CD4-positive, alpha-beta T cell (primary cell): Measurements from ENCODE around the gene GPR68. TPM values are rescaled to one million over a fixed set of nuclear protein-coding genes. Genes with fewer than 3 reads are reported as not detected.

Experiments
- ATAC-seq: fragments of 200-7000 bp; cut with Tn5 transposase; one replicate; pipeline ENCODE4 v1.10.0; 2022; ENCODE audit warnings: mild to moderate bottlenecking; ENCODE audit not compliant: poor library complexity
- CTCF ChIA-PET: fragments of 350-600 bp; sonication (Branson Sonifier 250); formaldehyde crosslinking; loops from one replicate; lab custom pipeline; 2021; ENCODE audit warnings: antibody characterized with exemption, inconsistent platforms; lab: Charles Lee
- POLR2A ChIA-PET: fragments of 350-600 bp; sonication (Branson Sonifier 250); formaldehyde crosslinking; loops from one replicate; lab custom pipeline; 2021; ENCODE audit warnings: antibody characterized with exemption, inconsistent platforms; lab: Charles Lee
- DNase-seq, 14 experiments: peaks; one replicate each; pipeline ENCODE4 v3.0.0-alpha.2; 2013 to 2020; ENCODE audit warnings: mixed read lengths in 2 of 14
- H3K27ac ChIP-seq, 2 donors: one replicate each; pipeline versions ENCODE4 v1.5.1 to v1.7.0; 2013; ENCODE audit warnings: low read length in 2 of 2, low read depth in 1 of 2, mild to moderate bottlenecking in 1 of 2
- H3K27me3 ChIP-seq, 2 experiments: 1 replicate in 1 of 2; 2 replicates in 1 of 2; pipeline versions ENCODE4 v1.6.1 to v1.7.0; 2013; ENCODE audit warnings: low read length in 2 of 2, control low read depth in 1 of 2, mild to moderate bottlenecking in 1 of 2, moderate library complexity in 1 of 2; ENCODE audit not compliant: insufficient read depth in 2 of 2, control insufficient read depth in 1 of 2
- H3K36me3 ChIP-seq: one replicate; pipeline ENCODE4 v1.6.1; 2013; ENCODE audit warnings: low read length, control low read depth; ENCODE audit not compliant: insufficient read depth
- H3K4me1 ChIP-seq: one replicate; pipeline ENCODE4 v1.6.1; 2013; ENCODE audit warnings: low read length, control low read depth; ENCODE audit not compliant: insufficient read depth
- H3K4me3 ChIP-seq: one replicate; pipeline ENCODE4 v1.5.1; 2013; ENCODE audit warnings: mild to moderate bottlenecking, low read length, moderate library complexity
- H3K9me3 ChIP-seq, 2 experiments: 1 replicate in 1 of 2; 2 replicates in 1 of 2; pipeline versions ENCODE4 v1.6.1 to v1.7.0; 2013; ENCODE audit warnings: low read length in 2 of 2, mild to moderate bottlenecking in 2 of 2, control low read depth in 1 of 2, moderate library complexity in 1 of 2; ENCODE audit not compliant: control insufficient read depth in 1 of 2, insufficient read depth in 1 of 2
- H3K27ac Mint-ChIP-seq: one replicate; pipeline ENCODE4 v1.8.0; 2020; ENCODE audit warnings: mixed read lengths
- H3K27me3 Mint-ChIP-seq: one replicate; pipeline ENCODE4 v1.8.0; 2021; ENCODE audit warnings: mixed read lengths
- H3K36me3 Mint-ChIP-seq: one replicate; pipeline ENCODE4 v1.8.0; 2021; ENCODE audit warnings: low read depth, mixed read lengths
- H3K4me1 Mint-ChIP-seq: one replicate; pipeline ENCODE4 v1.8.0; 2021; ENCODE audit warnings: low read depth, mixed read lengths
- H3K4me3 Mint-ChIP-seq: one replicate; pipeline ENCODE4 v1.8.0; 2020; ENCODE audit warnings: mild to moderate bottlenecking, mixed read lengths
- H3K9me3 Mint-ChIP-seq: one replicate; pipeline ENCODE4 v1.8.0; 2020; ENCODE audit warnings: mixed read lengths
- CTCF ChIP-seq: fragments of 200-600 bp; IDR thresholded peaks from one replicate; pipeline ENCODE4 v1.8.0; 2022; ENCODE audit warnings: antibody characterized with exemption, mild to moderate bottlenecking
- intact Hi-C, 2 experiments: fragments of 100-400 bp; cut with DNase I in 1 of 2; cut with micrococcal nuclease in 1 of 2; formaldehyde crosslinking; loops; one replicate each; pipeline versions ENCODE4 v1.15.1 to v1.9.0; 2023 to 2025; cut with DNase I, micrococcal nuclease
- total RNA-seq, 174 experiments: library from RNA in 2 of 174; stranded (reverse) in 2 of 174; gene quantifications; one replicate each; pipeline ENCODE4 v1.2.3 and lab custom pipeline; 2021 to 2026

Gene GPR68
- total RNA-seq, 2 experiments from 2014 or later, result 2.8 to 2.9 TPM

DNA sequence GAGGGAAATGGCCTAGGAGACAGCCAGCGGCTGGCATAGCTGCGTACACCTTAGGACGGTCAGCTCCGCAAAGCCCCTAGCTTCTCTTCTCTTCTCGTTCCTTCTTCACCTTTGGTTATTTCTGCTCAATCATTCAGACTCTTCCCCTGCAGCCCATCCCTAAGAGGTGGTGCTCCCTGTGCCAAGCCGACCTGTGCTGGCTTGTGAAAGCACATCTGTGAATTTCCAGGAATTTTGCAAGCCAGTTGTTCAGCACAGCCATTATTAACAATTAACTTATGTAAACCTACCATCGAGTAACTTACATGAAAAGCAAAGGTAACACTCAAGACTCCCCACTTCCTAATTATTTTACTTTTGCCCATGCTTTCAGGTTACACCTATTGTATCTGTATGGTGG lies 20.9 kb upstream of the GPR68 start:
- no peaks in the 10 kb centered on the region for H3K27me3 ChIP-seq
- no peak for DNase-seq
- Mint-ChIP-seq H3K4me1 (peaks cover 60% of the 10 kb centered on the region), H3K27me3 (no peaks in the 10 kb centered on the region), H3K9me3 (no peaks in the 10 kb centered on the region), H3K36me3 (peaks cover 21% of the 10 kb centered on the region), H3K4me3 (peak overlapping the region; percentile 75), H3K27ac (peak overlapping the region; percentile 24)
- TF ChIP-seq CTCF, result no peak
- intact Hi-C loops, result loop anchor here in 1 of 2 experiments (5.0 kb wide), 1 partner anchor 88 kb away; no protein-coding TSS in a partner anchor
- peaks cover 11% of the 10 kb centered on the region for H3K36me3 ChIP-seq
- H3K4me1 ChIP-seq, result peaks cover 34% of the 10 kb centered on the region
- H3K4me3 ChIP-seq, result no peak overlapping the region
- no peak for ATAC-seq
- ChIA-PET POLR2A (interaction anchor here (1.1 to 3.6 kb wide), 4 partner anchors 9 to 22 kb away, joined by 4 to 59 read pairs (median 13); partner anchors contain the start of gene GPR68), CTCF (interaction anchor here (2.1 kb wide), 1 partner anchor 88 kb away, joined by 13 read pairs; no protein-coding TSS in a partner anchor)
- no peaks in the 10 kb centered on the region for H3K9me3 ChIP-seq
- no peak overlapping the region for H3K27ac ChIP-seq

DNA sequence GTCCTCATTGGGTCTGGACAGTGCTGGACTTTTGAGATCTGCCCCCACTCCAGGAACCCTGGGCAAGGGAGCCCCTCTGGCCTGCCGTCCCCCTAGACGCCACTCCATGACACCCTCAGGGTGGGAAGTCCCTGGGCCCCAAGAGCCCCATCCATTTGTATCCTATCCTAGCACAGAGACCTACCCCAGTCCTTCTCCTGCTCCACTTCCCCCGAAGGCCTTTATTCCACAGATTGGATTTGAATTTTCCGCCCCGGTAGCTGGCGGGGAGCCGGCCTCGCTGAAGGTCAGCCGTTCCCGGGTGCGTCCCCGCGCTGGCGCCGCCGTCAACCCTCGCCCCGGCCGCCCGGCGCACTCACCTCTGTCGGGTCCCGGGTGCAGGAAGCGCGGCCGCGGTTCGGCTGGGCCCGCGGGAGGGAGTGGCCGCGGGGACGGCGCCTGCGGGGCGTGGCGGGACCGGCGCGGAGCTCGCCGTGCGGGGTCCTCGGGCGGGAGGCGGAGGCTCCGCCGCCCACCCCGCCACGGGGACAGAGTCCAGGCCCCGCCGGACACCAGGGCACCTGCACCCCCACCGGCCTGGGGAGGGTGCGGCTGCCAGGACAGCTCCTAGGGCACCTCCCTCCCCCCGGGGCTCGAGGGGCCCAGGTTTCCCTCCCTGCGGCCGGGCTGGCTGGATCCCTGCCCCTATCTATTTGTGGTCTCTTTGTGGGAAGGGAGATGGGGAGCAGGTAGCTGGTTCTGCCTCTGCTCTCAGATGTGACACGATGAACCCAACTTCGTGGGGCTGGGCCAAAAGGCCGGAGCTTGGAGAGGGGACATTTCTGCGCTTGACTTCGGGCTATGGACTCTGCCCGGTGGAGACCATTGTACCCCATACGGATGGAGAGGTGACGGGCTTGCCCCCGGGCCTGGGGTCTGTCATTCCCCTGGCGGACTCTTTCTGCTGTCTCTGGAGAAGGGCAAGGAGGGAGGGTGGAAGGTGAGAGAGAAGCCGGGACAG lies 19.9 kb upstream of the GPR68 start:
- H3K27me3 Mint-ChIP-seq, result no peaks in the 10 kb centered on the region
- H3K27ac Mint-ChIP-seq, result peak overlapping the region; percentile 24
- H3K27ac ChIP-seq, result peak overlapping the region in 1 of 2 donors; percentile 29
- H3K4me1 ChIP-seq, result peaks cover 42% of the 10 kb centered on the region
- ATAC-seq, result peak; percentile 50
- TF ChIP-seq CTCF, result no peak
- DNase-seq, result peak in 5 of 14 experiments; percentile 30 to 65 (median 48)
- peak overlapping the region; percentile 37 for H3K4me3 ChIP-seq
- H3K27me3 ChIP-seq, result no peaks in the 10 kb centered on the region
- peaks cover 58% of the 10 kb centered on the region for H3K4me1 Mint-ChIP-seq
- H3K4me3 Mint-ChIP-seq, result peak overlapping the region; percentile 75
- H3K9me3 ChIP-seq, result no peaks in the 10 kb centered on the region
- POLR2A ChIA-PET, result interaction anchor here (0.7 to 3.6 kb wide), 11 partner anchors 8 to 71 kb away, joined by 3 to 59 read pairs (median 4); partner anchors contain the start of gene GPR68
- no peaks in the 10 kb centered on the region for H3K9me3 Mint-ChIP-seq
- intact Hi-C loops, result loop anchor here (5.0 kb wide), 2 partner anchors 37 to 87 kb away; no protein-coding TSS in a partner anchor
- CTCF ChIA-PET, result interaction anchor here (1.6 to 2.1 kb wide), 2 partner anchors 12 to 87 kb away, joined by 3 to 13 read pairs; no protein-coding TSS in a partner anchor
- peaks cover 13% of the 10 kb centered on the region for H3K36me3 Mint-ChIP-seq
- H3K36me3 ChIP-seq, result peaks cover 4% of the 10 kb centered on the region

- intact Hi-C loops, result loop anchor here (2.0 to 5.0 kb wide), 2 partner anchors 35 to 36 kb away; no protein-coding TSS in a partner anchor
- Mint-ChIP-seq H3K36me3 (peaks cover 4% of the 10 kb centered on the region), H3K4me3 (peak overlapping the region; percentile 72), H3K27ac (peak overlapping the region; percentile 2), H3K27me3 (no peaks in the 10 kb centered on the region), H3K4me1 (peaks cover 57% of the 10 kb centered on the region), H3K9me3 (no peaks in the 10 kb centered on the region)
- no peak for ATAC-seq
- DNase-seq, result no peak
- ChIA-PET CTCF (interaction anchor here (1.6 to 2.1 kb wide), 2 partner anchors 11 to 86 kb away, joined by 3 to 13 read pairs; no protein-coding TSS in a partner anchor), POLR2A (interaction anchor here (2.0 to 3.6 kb wide), 3 partner anchors 11 to 20 kb away, joined by 10 to 59 read pairs (median 16); partner anchors contain the start of gene GPR68)
- Histone ChIP-seq H3K4me1 (peaks cover 45% of the 10 kb centered on the region), H3K9me3 (no peaks in the 10 kb centered on the region), H3K27ac (no peak overlapping the region), H3K4me3 (no peak overlapping the region), H3K36me3 (no peaks in the 10 kb centered on the region), H3K27me3 (no peaks in the 10 kb centered on the region)
- TF ChIP-seq CTCF, result no peak
Observed at GRCh38 chr14:91263329-91263728, 18.8 kb upstream of the GPR68 start.
